ENCODE results near the gene SHISA8. TPM values are rescaled to one million over a fixed set of nuclear protein-coding genes. Genes with fewer than 3 reads are reported as not detected.
A peak's percentile ranks its signal among the peaks of the same experiment; 100 is the strongest.

Gene SHISA8
- total and polyA plus RNA-seq, 8 donors: 0.15 TPM; not detected in 7

DNA sequence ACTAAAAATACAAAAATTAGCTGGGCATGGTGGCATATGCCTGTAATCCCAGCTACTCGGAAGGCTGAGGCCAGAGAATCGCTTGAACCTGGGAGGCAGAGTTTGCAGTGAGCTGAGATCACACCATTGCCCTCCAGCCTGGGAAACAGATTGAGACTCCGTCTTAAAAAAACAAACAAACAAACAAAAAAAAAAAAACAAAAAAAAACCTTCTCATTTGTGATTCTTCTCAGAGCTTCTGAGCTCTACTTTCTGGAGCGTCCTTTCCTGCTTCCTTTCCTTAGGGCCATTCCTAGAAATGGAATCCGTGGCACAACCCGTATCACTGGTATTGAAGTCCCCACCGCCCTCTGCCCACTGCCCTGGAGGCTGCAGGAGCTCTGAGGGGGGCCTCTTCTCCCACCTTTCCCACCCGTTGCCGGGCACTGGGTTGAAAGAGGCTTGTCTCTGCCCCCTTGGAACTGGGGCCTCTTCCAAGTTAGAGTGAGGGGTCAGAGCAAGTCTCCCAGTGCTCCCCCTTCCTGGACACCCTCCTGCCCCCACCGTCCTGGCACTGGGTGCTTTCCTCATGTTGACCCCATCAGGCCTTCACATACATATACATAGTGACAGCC is 2.0 kb upstream of the SHISA8 start:
- WGBS, 5 donors: 59 to 80% (median 69%) methylated on average over 10 of the region's 10 CpGs
- no peak for TF ChIP-seq POLR2A (IDR thresholded peaks at IDR 0.05)
- no peak for TF ChIP-seq EP300 (IDR thresholded peaks at IDR 0.05)
- no peak for TF ChIP-seq POLR2AphosphoS5 (IDR thresholded peaks at IDR 0.05)
- TF ChIP-seq, protein P1, sequence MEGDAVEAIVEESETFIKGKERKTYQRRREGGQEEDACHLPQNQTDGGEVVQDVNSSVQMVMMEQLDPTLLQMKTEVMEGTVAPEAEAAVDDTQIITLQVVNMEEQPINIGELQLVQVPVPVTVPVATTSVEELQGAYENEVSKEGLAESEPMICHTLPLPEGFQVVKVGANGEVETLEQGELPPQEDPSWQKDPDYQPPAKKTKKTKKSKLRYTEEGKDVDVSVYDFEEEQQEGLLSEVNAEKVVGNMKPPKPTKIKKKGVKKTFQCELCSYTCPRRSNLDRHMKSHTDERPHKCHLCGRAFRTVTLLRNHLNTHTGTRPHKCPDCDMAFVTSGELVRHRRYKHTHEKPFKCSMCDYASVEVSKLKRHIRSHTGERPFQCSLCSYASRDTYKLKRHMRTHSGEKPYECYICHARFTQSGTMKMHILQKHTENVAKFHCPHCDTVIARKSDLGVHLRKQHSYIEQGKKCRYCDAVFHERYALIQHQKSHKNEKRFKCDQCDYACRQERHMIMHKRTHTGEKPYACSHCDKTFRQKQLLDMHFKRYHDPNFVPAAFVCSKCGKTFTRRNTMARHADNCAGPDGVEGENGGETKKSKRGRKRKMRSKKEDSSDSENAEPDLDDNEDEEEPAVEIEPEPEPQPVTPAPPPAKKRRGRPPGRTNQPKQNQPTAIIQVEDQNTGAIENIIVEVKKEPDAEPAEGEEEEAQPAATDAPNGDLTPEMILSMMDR (IDR thresholded peaks at IDR 0.05): no peak
- H3K9me3 ChIP-seq: no peaks in the 10 kb centered on the region
- no peak for DNase-seq
- no peak overlapping the region for H3K4me3 ChIP-seq
- no peak overlapping the region for H3K27ac ChIP-seq
- H3K4me1 ChIP-seq: peaks cover 25 to 50% (median 41%) of the 10 kb centered on the region in 4 donors
- peaks cover 13 to 92% (median 73%) of the 10 kb centered on the region in 3 donors for H3K27me3 ChIP-seq
- intact Hi-C loops (cut with DNase I; ENCODE audit: low total_unique reads): no loop called here
- H3K36me3 ChIP-seq: no peaks in the 10 kb centered on the region

DNA sequence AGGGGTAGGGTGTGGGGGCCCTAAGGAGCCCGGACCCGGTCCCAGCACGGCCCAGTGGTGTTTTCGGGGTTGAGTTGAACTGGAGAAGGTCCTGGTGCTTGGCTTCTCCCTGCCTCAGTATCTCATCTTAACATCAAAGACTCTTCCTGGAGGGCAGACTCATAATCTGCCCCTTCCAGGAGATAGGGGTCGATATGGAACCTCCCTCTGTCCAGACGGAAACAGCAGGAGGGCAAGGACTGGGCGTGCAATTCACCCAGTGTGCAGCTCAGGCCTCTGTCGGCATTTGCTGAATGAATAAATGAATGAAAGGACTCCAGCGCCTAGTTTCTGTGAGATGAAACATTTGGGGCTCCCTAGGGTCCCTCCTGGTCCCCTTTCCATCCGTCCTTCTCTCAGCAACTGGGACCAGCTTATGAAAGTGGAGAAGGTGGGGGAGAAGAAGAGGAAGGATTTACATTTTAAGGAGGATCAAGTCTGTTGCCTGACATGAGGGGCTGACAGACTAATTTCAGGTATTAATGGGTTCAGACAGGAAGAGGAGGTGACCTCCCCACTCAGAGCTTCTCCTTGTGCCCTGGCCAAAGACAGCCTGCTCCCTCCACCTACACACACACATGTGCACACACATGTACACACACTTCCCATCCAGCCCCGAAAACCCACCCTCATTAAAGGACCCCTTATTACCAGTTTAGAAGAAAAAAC is 1.1 kb upstream of the SHISA8 start:
- Histone ChIP-seq H3K4me3 (no peak overlapping the region), H3K27me3 (peaks cover 13 to 100% (median 83%) of the 10 kb centered on the region in 3 donors), H3K9me3 (no peaks in the 10 kb centered on the region), H3K27ac (no peak overlapping the region), H3K36me3 (no peaks in the 10 kb centered on the region), H3K4me1 (peaks cover 28 to 56% (median 47%) of the 10 kb centered on the region in 4 donors)
- DNase-seq: no peak
- intact Hi-C loops (cut with DNase I; ENCODE audit: low total_unique reads): no loop called here
- TF ChIP-seq POLR2A (IDR thresholded peaks at IDR 0.05): no peak
- 49 to 70% (median 60%) methylated on average over 11 of the region's 11 CpGs for WGBS, 5 donors

DNA sequence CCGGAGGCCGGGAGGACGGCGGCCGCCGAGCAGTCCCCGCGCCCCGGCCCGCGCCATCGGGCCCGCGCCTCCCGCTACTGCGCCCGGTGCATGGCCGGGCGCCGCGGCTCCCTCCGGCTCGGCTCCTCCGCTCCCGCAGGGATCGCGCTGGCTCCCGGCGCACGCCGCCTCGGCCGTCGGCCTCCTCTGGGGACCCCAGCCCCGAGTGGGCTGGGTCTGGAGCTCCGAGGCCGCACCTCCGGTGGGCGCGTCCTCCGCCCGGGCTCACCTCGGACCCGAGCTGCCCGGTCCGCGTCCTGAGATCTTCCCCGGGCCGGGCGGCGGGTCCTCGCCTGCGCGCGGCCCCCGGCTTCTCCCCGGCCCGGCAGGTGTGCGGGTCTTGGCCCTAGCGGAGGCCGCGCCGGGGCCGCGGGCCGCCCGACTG is 251 bp downstream of the SHISA8 start:
- WGBS, 5 donors: 0 to 2% (median 1%) methylated on average over 28 to 67 of the region's 67 CpGs; no CpG with 5 or more reads in 1 of the 5 donors
- TF ChIP-seq EP300 (IDR thresholded peaks at IDR 0.05) (no peak), POLR2A (IDR thresholded peaks at IDR 0.05) (no peak), POLR2AphosphoS5 (IDR thresholded peaks at IDR 0.05) (no peak)
- TF ChIP-seq, protein P1 (IDR thresholded peaks at IDR 0.05): no peak

DNA sequence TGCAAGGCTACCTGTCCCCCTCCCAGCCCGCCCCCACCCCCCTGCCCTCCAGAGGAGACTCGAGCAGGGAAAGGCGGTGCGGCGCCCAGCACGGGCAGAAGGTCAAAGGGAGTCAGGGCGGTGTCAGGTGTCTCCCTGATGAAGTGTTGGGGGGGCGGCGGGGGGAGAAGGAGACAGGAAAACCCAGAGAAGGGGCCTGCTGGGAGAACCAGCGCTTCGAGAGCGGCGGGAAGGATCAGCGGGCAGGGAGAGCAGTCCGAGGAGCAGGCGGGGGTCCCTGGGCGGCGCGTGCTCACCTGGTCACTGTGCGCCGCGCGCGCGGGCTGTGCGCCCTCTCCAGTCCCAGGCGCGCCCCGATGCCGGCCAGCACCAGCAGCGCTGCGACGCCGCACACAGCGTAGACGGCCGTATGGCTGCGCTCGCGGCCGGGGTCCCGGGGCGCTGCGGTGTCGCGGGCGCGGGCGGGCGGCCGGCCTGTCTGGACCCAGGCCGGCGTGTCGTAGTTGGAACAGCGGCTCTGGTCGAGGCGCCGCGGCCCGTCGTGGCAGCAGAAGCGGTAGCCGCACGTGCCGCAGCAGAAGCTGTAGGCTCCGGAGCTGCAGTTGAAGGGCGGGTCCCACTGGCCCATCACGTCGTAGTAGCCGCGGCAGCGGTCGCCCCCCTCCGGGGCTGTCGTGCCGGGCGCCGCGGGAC is 886 bp downstream of the SHISA8 start:
- Histone ChIP-seq H3K27me3 (peaks cover 13 to 100% (median 87%) of the 10 kb centered on the region in 3 donors), H3K4me1 (peaks cover 35 to 61% (median 52%) of the 10 kb centered on the region in 4 donors), H3K4me3 (peak overlapping the region in 2 of 4 donors; percentile 16 to 47), H3K27ac (no peak overlapping the region), H3K36me3 (no peaks in the 10 kb centered on the region), H3K9me3 (no peaks in the 10 kb centered on the region)
- TF ChIP-seq, protein P1 (IDR thresholded peaks at IDR 0.05): no peak
- TF ChIP-seq POLR2AphosphoS5 (IDR thresholded peaks at IDR 0.05): no peak
- no peak for TF ChIP-seq POLR2A (IDR thresholded peaks at IDR 0.05)
- TF ChIP-seq EP300 (IDR thresholded peaks at IDR 0.05): no peak
- intact Hi-C loops (cut with DNase I; ENCODE audit: low total_unique reads): no loop called here
- WGBS, 5 donors: 2 to 11% (median 4%) methylated on average over 14 to 79 of the region's 79 CpGs
- DNase-seq: no peak

More for the DNA sequence above, 251 bp downstream of the SHISA8 start:
- Histone ChIP-seq H3K36me3 (no peaks in the 10 kb centered on the region), H3K27me3 (peaks cover 13 to 100% (median 90%) of the 10 kb centered on the region in 3 donors), H3K4me3 (peak overlapping the region; percentile 43 to 61 (median 46)), H3K9me3 (no peaks in the 10 kb centered on the region), H3K27ac (no peak overlapping the region), H3K4me1 (peaks cover 40 to 61% (median 53%) of the 10 kb centered on the region in 4 donors)
- DNase-seq: no peak
- intact Hi-C loops (cut with DNase I; ENCODE audit: low total_unique reads): no loop called here

Measured in stomach (tissue), 9 donors.